Chondrocyte (in vitro differentiated cells): ENCODE results near the gene LAMB4. TPM values are rescaled to one million over a fixed set of nuclear protein-coding genes. Genes with fewer than 3 reads are reported as not detected.

Experiments used
- DNase-seq: peaks from one replicate; pipeline ENCODE4 v3.0.0; 2021; ENCODE audit warnings: mixed read lengths, low spot score
- H3K27ac Mint-ChIP-seq: one replicate; pipeline ENCODE4 v1.8.0; 2021; ENCODE audit warnings: mild to moderate bottlenecking, moderate library complexity, mixed read lengths; ENCODE audit not compliant: unreplicated experiment
- H3K27me3 Mint-ChIP-seq: 2 replicates; pipeline ENCODE4 v1.8.0; 2021; ENCODE audit warnings: low read depth, mixed read lengths
- H3K36me3 Mint-ChIP-seq: 2 replicates; pipeline ENCODE4 v1.8.0; 2021; ENCODE audit warnings: low read depth, mixed read lengths
- H3K4me1 Mint-ChIP-seq: 2 replicates; pipeline ENCODE4 v1.8.0; 2021; ENCODE audit warnings: low read depth, mild to moderate bottlenecking, mixed read lengths
- H3K4me3 Mint-ChIP-seq: one replicate; pipeline ENCODE4 v1.8.0; 2021; ENCODE audit warnings: mild to moderate bottlenecking, moderate library complexity, mixed read lengths; ENCODE audit not compliant: unreplicated experiment
- H3K9me3 Mint-ChIP-seq: 2 replicates; pipeline ENCODE4 v1.8.0; 2021; ENCODE audit warnings: low read depth, mixed read lengths
- total RNA-seq: library from RNA; stranded (reverse); gene quantifications from 3 replicates; pipeline ENCODE4 v1.2.1, GENCODE V29; 2021
- TF ChIP-seq, protein P1 (sequence below): fragments of 200-600 bp; sonication (generic); IDR thresholded peaks from 2 replicates; pipeline ENCODE4 v1.5.0; 2021; ENCODE audit warnings: antibody characterized with exemption, mild to moderate bottlenecking, moderate library complexity

LAMB4 gene
- total RNA-seq, 1 donor from 2014 or later = not detected

DNA sequence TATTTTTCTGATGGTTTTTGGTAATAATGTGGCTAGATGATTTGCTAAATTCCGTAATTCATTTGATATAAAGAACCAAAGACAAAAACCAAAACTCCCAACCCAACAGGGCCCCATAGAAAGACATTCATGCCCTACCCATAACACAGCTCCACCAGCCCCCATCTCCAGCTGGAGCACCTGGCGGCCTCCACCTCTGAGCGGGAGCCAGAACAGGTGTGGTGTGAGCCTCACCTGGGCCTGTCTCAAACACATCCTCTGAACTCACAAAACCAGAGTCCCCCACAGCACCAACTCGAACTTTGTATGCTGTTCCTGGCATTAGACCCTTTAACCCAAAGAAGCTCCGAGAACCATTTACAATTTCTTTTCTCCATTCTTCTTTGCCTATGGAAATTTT lies 36.5 kb upstream of the LAMB4 start:
- DNase-seq = no peak
- Mint-ChIP-seq H3K9me3 (no peaks in the 10 kb centered on the region), H3K4me1 (peaks cover 6% of the 10 kb centered on the region), H3K27me3 (no peaks in the 10 kb centered on the region), H3K4me3 (no peak overlapping the region), H3K36me3 (peaks cover 4% of the 10 kb centered on the region), H3K27ac (no peak overlapping the region)
- TF ChIP-seq, protein P1, sequence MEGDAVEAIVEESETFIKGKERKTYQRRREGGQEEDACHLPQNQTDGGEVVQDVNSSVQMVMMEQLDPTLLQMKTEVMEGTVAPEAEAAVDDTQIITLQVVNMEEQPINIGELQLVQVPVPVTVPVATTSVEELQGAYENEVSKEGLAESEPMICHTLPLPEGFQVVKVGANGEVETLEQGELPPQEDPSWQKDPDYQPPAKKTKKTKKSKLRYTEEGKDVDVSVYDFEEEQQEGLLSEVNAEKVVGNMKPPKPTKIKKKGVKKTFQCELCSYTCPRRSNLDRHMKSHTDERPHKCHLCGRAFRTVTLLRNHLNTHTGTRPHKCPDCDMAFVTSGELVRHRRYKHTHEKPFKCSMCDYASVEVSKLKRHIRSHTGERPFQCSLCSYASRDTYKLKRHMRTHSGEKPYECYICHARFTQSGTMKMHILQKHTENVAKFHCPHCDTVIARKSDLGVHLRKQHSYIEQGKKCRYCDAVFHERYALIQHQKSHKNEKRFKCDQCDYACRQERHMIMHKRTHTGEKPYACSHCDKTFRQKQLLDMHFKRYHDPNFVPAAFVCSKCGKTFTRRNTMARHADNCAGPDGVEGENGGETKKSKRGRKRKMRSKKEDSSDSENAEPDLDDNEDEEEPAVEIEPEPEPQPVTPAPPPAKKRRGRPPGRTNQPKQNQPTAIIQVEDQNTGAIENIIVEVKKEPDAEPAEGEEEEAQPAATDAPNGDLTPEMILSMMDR = no peak

DNA sequence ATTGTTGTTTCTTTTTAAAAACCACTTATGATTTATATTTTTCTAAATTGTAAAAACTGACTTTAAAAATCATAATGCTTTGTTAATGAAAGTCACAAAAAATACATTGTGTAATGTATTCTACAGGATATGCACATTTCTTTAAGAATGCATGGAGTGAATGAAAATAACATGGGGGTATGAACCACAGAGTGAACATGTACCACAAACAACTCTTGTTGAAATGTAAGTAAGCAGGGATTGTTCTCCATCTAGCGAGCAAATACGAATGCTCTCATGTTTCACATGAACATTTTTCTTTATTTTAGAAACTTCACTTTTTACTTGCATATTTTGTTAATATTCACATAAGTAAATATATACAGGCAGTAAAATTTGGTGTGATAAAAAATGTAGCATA lies 35.6 kb upstream of the LAMB4 start:
- Mint-ChIP-seq H3K36me3 (peaks cover 1% of the 10 kb centered on the region), H3K9me3 (no peaks in the 10 kb centered on the region), H3K4me3 (no peak overlapping the region), H3K4me1 (no peaks in the 10 kb centered on the region), H3K27me3 (peaks cover 2% of the 10 kb centered on the region), H3K27ac (no peak overlapping the region)
- no peak for DNase-seq
- TF ChIP-seq, protein P1 = no peak

DNA sequence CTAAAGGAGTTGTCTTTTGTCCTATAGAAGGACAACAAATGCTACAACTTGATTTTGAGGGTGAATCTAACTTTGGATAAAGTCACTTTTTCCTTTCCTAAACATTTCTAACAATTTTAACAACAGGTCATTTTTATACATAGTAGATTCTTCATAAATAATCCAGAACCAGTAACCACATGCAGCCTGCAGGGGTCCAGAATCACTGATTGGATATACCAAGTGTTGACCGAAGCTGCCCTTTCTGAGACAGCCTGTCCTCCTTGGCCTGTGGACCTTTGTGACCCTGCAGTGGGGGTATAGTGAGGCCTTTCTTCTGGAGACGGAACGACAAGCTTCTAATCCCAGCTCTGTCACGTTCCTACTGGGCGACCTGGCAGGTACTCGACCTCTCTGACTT lies 34.8 kb upstream of the LAMB4 start:
- no peak overlapping the region for H3K4me3 Mint-ChIP-seq
- no peak for DNase-seq
- no peak overlapping the region for H3K27ac Mint-ChIP-seq
- H3K9me3 Mint-ChIP-seq = no peaks in the 10 kb centered on the region
- H3K36me3 Mint-ChIP-seq = no peaks in the 10 kb centered on the region
- H3K27me3 Mint-ChIP-seq = peaks cover 2% of the 10 kb centered on the region
- TF ChIP-seq, protein P1 = peak; percentile 19
- no peaks in the 10 kb centered on the region for H3K4me1 Mint-ChIP-seq

DNA sequence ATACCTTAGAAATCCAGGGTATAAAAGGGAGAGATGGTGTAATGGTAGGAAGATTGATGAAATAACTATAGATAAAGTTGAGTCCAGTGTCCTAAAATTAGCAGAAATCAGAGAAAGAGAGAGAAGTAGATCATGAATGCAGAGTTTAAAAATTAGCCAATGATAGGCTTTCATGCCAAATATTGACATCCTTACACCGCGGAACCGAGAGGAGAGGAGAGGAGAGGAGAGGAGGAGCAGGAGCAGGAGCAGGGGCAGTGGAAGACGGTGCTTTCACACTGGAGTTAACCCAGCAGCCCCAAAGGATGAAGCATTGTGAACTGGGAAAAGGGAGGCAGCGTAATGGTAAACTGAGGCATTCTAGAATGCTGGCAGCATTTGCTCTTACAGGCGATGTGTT lies 34.2 kb upstream of the LAMB4 start:
- Mint-ChIP-seq H3K36me3 (no peaks in the 10 kb centered on the region), H3K4me1 (no peaks in the 10 kb centered on the region), H3K9me3 (no peaks in the 10 kb centered on the region), H3K27me3 (peaks cover 2% of the 10 kb centered on the region), H3K27ac (no peak overlapping the region), H3K4me3 (no peak overlapping the region)
- TF ChIP-seq, protein P1 = no peak
- DNase-seq = no peak

DNA sequence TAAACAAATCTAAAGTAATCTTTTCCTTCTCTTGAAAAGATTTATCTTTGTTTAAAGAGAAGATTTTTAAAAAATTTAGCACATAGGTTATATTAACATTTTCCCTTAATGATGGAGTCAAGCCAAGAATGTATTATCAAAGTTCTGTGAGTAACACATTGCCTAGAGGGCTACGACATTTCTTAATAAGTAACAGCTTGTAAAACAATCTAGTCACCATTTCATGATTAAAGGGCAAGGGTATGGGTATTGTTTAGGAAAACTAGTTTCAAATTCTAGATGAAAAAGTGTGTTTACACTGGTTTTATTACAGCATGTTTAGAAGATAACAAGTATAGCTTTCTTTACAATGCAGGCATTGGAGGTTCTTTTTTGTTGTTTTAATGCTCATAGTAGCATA lies 28.6 kb upstream of the LAMB4 start:
- no peak for DNase-seq
- TF ChIP-seq, protein P1 = no peak
- peaks cover 2% of the 10 kb centered on the region for H3K27me3 Mint-ChIP-seq

More for the DNA sequence above, 28.6 kb upstream of the LAMB4 start:
- Mint-ChIP-seq H3K4me1 (no peaks in the 10 kb centered on the region), H3K9me3 (no peaks in the 10 kb centered on the region), H3K27ac (no peak overlapping the region), H3K36me3 (no peaks in the 10 kb centered on the region), H3K4me3 (no peak overlapping the region)
